Stimulated activated CD8-positive, alpha-beta memory T cell treated with anti-CD3 and anti-CD28 coated beads, Interleukin-12 subunit alpha, Interleukin-12 subunit beta, amount 100 ng/mL, for 4 hours (primary cell): ENCODE results near the gene ZNF624.
"Not testable (repeated sequence)": the region's sequence is repeated elsewhere in the genome, so short reads cannot be mapped to it uniquely, and the experiment has no call there.

Experiments used
- DNase-seq: peaks from one replicate; pipeline ENCODE4 v3.0.0-alpha.2; 2020; ENCODE audit warnings: low read depth

Gene ZNF624

DNA sequence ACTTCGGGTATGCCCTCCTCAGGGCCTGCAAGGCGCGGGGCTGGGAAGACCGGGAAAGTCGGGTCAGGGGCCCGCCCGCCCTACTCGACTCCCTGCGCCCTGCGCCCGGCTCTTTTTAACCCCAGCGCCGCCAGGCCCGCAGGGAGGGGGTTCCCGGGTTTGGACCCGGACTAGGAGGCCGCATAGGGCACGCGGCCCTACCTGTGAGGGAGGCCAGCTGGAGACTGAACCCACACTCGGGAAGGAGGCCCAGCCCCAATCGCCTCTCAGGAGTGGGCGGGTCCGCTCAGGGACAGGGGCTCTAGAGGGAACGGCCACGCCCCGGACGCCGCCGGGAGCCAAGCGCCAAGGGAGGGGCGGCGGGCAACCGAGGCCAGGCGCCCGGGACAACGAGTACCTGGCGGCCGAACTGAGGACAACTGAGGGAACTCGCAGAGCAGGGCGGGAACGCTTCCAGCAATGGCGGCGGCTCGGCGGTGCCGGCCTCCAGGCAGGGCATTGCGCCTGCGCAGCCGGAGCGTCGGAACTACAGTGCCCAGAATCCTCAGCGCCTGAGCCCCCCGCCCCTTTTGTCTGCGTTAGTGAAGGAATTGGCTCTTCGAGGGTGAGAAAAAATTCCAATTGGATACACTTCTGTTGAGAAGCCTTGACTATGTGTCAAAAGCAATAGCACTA is at the start of gene ZNF624:
TSS of gene ZNF624 (minus strand) at position 484 of the 675 bp plus-strand sequence.
- DNase-seq, result peak; percentile 78

DNA sequence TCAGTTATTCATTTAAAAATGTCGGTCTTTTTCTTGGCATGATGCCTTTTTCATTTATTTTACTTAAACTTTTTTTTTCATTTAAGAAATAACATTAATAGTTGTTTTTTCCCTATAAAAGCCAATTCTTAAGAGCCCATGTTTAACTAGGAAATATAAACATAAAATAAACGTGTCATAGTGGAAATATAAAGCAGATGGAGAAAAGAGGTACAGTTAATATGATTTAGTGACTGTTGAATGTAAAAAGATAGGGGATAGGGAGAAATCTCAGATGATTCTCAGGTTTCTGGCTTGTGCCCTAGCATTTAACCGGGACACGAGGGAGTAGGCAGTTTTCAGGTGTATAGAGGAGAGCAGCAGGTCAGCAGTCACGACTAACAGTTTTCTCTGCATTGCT is 44.0 kb upstream of the ZNF624 start:
- not testable (repeated sequence) for DNase-seq

DNA sequence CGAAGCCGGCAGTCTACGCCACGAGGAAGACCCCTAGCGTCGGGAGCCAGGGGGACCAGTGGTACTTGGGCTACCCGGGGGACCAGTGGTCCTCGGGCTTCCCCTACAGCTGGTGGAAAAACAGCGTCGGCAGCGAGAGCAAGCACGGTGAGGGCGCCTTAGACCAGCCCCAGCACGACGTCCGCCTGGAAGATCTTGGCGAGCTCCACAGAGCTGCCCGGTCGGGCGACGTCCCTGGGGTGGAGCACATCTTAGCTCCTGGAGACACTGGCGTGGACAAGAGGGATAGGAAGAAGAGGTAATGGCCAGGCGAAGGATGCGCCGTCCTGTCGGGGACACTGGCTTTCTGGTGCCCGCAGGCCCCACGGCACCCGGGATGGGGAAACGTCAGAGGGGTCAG is 36.8 kb upstream of the ZNF624 start:
- DNase-seq, result not testable (repeated sequence)

DNA sequence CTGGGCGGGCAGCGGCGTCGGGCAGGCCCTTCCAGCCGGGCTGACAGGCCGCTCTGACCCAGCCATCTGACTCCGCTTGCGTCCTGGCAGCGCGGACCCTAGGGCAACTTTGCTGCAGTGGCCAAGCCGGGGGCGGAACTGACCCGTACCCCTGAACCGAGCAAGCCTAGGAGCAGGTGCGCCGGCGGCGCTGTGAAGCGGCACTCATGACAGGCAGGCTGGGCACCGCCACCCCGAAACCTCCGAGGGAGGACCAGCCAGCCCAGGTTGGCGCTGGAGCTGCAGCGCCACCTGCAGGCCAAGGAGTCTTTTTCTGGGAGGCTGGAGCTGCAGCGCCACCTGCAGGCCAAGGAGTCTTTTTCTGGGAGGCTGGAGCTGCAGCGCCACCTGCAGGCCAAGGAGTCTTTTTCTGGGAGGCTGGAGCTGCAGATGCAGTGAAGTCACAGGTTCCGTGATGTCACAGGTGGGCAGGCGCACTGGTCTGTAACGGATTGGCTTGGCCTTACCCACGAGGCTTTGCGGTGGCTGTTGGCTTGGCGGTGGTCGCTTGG is 36.2 kb upstream of the ZNF624 start, which contains the start of gene CCDC144A:
TSS of gene CCDC144A (plus strand) at position 511 of the 551 bp plus-strand sequence. CDS start 160 bp downstream, outside the sequence.
- DNase-seq, result not testable (repeated sequence)

DNA sequence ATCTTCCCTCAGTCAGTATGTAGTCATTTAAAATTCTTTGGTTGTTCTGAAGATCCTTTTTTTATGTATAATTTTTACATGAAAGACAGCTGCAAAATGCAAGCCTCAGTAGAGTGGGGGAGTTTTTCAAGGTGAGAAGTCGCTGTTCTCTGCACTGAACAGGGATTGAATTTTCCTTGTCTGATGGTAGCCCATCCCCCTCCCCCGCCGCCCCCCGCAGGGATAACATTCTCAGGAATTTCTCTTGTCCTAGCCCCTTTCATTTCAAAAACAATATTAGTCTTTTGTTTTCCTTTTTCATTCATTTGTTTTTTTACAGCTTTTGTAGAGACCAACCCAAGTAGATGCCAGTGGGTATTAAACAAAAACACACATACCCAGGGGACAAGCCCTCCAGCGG is 33.5 kb upstream of the ZNF624 start:
- DNase-seq, result not testable (repeated sequence)

DNA sequence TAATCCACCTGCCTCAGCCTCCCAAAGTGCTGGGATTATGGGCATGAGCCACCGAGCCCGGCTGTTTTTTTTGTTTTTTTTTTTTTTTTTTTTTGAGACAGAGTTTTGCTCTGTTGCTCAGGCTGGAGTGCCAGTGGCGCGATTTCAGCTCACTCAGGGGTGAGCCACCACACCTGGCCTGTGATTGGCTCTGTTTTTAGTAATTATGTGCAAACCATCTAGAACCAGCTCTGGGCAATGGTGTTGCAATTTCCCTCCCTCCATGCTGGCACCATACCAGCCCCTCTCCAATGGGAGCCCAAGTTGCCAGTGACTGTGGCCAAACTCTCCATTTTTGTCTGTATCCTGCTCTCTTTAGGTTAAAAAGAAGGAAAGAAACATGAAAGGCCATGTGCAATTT is 32.4 kb upstream of the ZNF624 start:
- not testable (repeated sequence) for DNase-seq

DNA sequence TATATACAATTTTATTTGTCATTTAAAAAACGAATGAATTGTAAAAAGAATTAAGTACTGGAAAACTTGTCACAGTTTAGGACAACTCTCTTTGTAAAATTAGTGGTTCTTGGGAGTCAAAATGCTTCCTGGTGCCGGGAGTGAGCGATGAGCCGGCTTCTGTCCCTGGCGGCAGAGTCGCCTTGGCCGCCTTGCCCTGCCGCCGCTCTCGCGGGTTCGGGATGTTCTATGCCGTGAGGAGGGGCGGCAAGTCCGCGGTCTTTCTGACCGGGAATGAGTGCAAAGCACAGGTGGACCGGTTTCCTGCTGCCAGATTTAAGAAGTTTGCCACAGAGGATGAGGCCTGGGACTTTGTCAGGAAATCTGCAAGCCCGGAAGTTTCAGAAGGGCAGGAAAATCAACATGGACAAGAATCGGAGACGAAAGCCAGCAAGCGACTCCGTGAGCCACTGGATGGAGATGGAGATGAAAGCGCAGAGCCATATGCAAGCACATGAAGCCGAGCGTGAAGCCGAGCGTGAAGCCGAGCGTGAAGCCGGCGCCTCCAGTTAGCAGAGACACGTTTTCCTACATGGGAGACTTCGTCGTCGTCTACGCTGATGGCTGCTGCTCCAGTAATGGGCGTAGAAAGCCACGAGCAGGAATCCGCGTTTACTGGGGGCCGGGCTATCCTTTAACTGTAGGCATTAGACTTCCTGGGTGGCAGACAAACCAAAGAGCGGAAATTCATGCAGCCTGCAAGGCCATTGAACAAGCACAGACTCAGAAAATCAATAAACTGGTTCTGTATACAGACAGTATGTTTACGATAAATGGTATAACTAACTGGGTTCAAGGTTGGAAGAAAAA is 29.9 kb upstream of the ZNF624 start:
- not testable (repeated sequence) for DNase-seq

DNA sequence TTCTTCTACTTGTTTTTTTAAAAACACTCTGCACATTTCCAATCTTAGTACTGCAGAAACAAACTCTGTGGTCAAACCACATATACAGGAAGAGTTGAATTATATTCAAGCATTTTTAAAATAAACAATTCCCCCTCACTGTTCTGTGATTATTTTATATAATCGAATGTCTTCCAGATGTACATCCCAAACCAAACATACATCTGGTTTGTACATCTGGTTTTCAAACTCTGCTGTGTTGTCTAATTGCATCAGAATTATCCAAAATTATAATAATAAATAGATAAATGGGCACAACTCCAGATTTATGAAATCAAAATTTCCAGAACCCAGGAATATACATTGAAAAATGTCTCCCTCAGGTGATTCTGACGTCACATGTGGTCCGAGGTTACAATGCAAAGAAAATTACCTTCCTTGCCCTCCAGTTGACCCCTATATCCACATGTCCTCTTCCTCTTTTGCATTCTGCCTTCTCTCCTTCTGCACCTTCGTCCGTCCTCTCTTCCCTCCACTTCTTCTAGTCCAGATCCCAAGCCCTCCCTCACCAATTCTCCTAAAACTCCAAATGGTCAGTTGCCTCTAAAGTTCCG is 23.1 kb upstream of the ZNF624 start:
- DNase-seq, result no peak

DNA sequence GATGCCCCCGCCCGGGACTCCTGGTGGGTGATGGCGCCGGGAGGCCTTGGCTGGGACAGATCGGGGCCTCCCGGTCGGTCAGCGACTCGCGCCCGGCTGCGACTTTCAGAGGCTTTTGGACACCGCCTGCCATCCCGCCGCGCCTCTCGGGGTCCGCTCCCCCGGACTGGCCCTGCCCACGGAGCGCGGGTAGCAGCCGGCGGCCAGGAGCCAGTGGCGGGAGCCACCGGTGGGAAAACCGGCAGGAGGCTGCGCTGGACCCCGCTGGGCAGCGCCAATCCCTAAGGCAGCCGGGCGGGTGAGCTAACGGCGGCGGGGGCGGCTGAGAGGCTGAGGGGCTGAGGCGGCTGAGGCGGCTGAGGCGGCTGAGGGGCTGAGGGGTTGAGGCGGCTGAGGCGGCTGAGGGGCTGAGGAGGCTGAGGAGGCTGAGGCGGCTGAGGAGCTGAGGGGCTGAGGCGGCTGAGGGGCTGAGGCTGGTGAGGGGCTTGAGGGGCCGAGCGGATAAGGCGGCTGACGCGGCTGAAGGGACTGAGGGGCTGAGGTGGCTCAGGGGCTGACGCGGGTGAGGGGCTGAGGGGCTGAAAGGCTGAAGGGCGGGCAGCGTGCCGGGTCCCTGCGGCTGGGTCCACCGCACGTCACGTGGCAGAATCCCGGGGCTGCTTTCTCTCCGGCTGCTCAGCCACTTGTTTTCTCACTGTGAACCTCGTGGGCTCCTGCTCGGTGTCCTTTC is 13.4 kb upstream of the ZNF624 start:
- DNase-seq, result not testable (repeated sequence)

DNA sequence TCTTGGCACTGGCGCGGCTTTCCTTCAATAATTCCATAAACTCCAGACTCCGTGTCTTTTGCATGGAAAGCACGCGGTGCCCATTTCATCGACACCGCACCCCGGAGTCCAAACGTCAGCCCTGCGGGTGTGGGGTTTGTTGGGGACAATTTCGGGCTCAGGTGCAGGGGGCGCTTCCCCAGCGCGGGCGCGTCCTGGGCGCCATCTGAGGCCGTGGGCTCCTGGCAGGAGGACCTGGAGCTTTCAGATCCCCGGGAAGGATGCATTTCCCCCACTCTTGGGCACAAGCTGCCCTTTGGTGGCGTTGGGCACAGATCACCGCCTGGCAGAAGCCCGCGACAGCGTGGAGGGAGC is 12.9 kb upstream of the ZNF624 start:
- DNase-seq, result not testable (repeated sequence)

DNA sequence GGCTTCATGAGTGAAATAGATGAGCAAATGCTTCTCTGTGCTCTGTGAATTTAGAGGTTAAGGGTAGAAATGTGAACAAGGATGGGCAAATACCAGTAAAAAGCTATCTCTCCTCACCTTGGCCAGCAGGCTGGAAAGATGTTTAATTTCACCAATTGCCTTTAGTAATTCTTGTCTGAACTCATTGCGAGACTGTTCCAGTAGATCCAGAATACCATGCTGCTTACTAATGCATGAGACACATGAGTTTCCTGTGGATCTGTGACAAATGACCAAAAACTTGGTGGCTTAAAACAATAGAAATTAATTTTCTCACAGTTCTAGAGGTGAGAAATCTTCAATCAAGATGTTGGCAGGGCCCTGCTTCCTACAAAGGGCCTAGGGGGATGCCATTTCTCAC is 9.3 kb upstream of the ZNF624 start:
- DNase-seq, result no peak

DNA sequence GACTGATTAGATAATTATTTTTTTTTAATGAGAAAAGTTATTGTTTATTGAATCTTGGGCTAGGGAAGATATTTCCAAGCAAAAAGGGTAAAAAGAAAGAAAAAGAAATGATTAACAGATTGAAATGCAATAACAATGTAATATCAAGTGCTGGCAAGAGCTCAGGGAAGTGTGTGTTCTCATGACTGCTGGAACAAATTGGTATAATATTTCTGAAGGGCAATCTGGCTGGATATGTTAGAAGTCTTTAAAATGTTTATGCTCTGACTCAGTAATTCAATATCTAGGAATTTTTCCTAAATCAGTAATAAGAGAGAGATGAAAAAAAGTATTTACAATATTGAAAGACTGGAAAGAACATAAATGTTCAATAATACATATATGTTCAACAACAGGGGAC is 7.6 kb upstream of the ZNF624 start:
- no peak for DNase-seq

DNA sequence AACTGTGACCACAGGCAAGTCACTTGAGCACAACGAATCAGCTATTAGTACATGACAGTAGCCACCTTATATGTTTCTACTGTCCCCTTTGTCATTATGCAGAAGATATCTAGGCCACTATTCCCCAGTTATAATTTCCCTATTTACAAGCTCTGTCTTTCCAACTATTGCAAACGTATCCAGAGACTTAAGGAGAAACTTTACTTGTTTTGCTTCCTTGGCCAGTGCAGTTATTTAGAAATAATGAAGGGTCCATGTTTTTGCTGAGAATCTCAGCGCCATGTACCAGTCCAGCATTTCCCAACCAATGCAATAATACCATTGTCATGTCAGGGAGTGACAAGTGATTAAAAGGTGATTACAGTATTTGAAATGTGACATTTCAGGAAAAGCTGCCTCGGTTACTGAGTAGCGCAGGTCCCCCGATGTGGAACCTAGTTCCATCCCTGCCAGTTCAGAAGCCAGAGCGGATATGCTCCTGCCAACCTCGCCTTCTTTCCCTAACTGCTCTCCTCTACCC is 743 bp downstream of the ZNF624 start:
- no peak for DNase-seq

DNA sequence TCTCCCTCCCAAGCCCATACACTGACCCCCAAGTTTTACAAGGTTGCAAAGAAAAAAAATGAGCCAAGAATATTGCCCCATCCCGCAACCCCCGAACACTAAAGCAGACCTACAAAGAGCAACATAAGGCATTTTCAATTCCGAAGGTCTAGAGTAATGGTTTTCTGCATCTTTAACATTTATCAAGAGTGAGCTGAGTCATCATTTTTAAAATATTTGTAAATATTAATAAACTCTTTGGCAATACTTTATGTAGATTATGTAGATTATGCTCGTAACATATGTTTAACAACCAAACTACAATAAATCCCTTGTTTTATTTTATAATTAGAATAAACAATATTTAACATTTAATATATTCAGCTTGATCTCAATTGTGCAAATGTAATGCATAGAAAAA is 1.4 kb downstream of the ZNF624 start:
- DNase-seq, result no peak

DNA sequence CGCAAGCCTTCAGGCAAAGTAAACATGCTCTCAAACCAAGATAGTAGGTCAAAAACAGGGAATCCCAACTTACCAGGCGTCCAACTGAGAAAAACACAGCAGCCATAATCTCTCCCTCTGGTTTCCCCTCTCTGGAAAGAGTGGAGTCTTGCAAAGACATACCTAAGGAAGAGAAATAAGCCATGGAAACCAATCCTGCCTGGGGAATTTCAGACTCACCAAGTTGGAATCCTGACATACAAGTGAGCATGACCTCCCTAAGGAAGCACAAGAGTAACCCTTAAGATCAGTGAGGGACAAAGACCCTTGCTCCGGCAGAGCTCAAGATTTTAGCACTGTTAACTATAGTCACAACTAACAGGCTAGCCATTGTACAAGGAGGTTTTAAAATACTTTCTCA is 4.1 kb downstream of the ZNF624 start:
- DNase-seq, result no peak

DNA sequence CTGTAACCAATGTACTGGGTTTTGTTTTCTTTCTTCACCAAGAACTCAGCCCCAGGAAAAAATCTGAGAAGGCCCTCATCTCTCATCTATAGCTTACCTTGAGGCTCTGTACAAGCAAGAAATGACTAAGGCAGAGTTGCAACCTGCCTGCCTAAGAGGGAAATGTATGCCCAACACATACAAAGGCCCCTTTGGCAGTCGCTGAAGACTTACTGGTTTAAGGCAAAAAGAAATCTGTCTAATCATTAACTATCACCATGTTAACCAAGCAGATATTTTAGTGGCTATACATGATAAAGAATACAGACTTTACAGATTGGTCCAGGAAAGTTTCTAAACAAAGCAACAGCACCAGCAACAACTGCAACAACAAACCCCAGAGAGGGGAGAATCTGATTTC is 14.2 kb downstream of the ZNF624 start:
- no peak for DNase-seq

DNA sequence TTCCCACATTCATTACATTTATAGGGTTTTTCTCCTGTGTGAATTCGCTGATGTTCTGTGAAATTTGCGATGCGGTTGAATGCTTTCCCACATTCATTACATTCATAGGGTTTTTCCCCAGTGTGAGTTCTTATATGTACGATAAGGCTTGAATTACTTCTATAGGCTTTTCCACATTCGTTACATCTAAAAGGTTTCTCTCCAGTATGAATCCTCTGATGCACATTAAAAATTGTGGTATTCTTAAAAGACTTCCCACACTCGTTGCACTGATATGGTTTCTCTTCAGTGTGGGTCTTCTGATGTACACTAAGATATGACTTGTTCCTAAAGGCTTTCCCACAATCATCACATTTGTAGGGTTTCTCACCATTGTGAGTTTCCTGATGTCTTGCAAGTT is 30.4 kb downstream of the ZNF624 start:
- DNase-seq, result no peak

DNA sequence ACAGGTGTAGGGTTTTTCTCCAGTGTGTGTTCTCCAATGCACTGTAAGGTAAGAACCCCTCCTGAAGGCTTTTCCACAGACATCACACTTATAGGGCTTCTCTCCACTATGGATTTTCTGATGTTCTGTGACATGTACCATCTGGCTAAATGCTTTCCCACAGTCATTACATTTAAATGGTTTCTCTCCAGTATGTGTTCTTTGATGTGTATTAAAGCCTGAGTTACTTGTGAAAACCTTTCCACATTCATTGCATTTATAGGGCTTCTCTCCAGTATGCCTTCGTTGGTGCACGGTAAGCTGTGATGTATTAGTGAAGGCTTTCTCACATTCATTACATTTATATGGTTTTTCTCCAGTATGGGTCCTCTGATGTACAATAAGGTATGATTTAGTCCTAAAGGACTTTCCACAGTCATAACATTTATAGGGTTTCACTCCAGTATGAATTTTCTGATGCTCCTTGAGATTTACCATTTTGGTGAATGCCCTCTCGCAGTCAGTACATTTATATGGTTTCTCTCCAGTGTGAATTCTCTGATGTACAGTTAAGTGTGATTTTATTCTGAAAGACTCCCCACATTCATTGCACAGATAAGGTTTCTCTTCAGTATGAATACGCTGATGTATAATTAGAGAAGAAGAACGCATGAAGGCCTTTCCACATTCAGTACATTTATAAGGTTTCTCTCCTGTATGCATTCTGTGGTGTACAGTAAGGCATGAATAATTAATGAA is 30.9 kb downstream of the ZNF624 start:
- no peak for DNase-seq

DNA sequence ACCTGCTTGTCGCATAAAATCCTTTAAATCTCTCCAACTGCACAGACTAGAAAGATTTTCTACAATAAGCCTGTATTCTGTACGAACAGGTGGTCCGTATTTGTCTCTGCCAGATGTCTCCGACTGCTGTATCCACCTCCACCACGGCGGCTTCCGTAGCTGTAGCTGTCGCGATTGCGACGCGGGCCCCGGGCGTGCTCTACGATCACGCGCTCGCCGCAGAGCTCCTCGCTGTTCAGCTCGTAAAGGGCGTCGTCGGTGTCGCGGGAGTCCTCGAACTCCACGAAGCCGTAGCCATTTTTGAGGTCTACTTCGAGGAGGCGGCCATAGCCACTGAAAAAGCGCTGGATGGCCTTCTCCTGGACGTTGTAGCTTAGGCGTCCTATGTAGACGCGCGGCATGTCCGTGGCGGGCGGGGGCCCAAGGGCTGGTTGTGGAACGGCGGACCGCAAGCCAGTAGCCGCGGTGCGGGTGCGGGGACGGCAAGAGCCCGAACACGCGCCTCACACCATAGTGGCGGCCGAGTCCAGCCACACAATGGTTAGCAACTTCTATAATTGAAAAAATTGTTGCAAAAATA is 36.1 kb downstream of the ZNF624 start:
- DNase-seq, result no peak

DNA sequence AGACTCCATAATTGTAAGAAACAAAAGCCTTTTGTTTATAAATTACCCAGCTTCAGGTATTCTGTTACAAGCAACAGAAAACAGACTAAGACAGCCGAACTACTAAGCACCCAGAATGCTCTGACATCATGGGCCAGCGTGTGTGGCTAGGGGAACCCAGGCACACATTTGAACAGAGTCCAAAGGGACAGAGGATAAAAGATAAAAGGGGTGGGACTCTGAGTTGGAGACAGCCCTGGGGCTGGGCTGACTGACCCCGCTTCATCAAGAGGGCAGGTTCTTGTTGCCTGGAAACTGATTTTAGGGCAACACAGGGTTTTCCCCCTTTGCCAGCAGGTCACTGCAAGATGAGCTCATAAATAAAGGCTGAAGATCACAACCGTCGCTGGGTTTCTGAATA is 54.1 kb downstream of the ZNF624 start:
- no peak for DNase-seq
